H1 (cell line): ENCODE results near the gene GPSM1. TPM values are rescaled to one million over a fixed set of nuclear protein-coding genes. Genes with fewer than 3 reads are reported as not detected.

Source experiments
- CTCF ChIA-PET: fragments of 300-600 bp; sonication (Branson Sonifier 250); formaldehyde crosslinking; loops from one replicate; lab custom pipeline; 2021; ENCODE audit not compliant: partially characterized antibody; lab: Charles Lee
- POLR2A ChIA-PET: fragments of 300-600 bp; sonication (Branson Sonifier 250); formaldehyde crosslinking; loops from one replicate; lab custom pipeline; 2021; ENCODE audit warnings: inconsistent platforms; ENCODE audit not compliant: partially characterized antibody; lab: Charles Lee
- DNase-seq, 2 experiments: peaks; one replicate each; pipeline versions ENCODE4 v3.0.0 to v3.0.0-alpha.2; 2010 to 2022; ENCODE audit warnings: low spot score in 2 of 2, low read depth in 1 of 2, mixed read lengths in 1 of 2
- FAIRE-seq: peaks from 2 replicates; lab custom pipeline; 2011; peaks lifted over from hg19 to GRCh38; lab: Jason Lieb, UNC
- H2AFZ ChIP-seq: 2 replicates; pipeline ENCODE4 v1.8.1; 2012; ENCODE audit warnings: low read length, inconsistent platforms
- H2AK5ac ChIP-seq: 2 replicates; pipeline ENCODE4 v1.6.1; 2013; ENCODE audit warnings: low read depth, low read length
- H2BK120ac ChIP-seq: replicated peaks from 2 replicates; pipeline ENCODE3; 2013; ENCODE audit warnings: low read depth, low read length, inconsistent platforms
- H2BK12ac ChIP-seq: 2 replicates; pipeline ENCODE4 v1.6.1; 2013; ENCODE audit warnings: low read depth, low read length
- H2BK15ac ChIP-seq: 2 replicates; pipeline ENCODE4 v1.6.1; 2013; ENCODE audit warnings: low read length
- H2BK20ac ChIP-seq: 2 replicates; pipeline ENCODE4 v1.6.1; 2013; ENCODE audit warnings: low read length
- H2BK5ac ChIP-seq: 2 replicates; pipeline ENCODE4 v1.6.1; 2013; ENCODE audit warnings: low read depth, low read length
- H3K14ac ChIP-seq: 2 replicates; pipeline ENCODE4 v1.6.1; 2013; ENCODE audit warnings: inconsistent platforms; ENCODE audit not compliant: insufficient read length
- H3K18ac ChIP-seq: 2 replicates; pipeline ENCODE4 v1.6.1; 2013; ENCODE audit warnings: low read length; ENCODE audit errors: extremely low read depth
- H3K23ac ChIP-seq: 2 replicates; pipeline ENCODE4 v1.6.1; 2013; ENCODE audit warnings: inconsistent platforms; ENCODE audit not compliant: insufficient read length
- H3K23me2 ChIP-seq: 2 replicates; pipeline ENCODE4 v1.6.1; 2013; ENCODE audit warnings: low read depth, low read length
- H3K27ac ChIP-seq: 2 replicates; pipeline ENCODE4 v1.6.1; 2011; ENCODE audit warnings: low read depth, low read length, inconsistent platforms
- H3K27me3 ChIP-seq, 4 experiments: replicated peaks in 1 of 4; 1 replicate in 1 of 4; 2 replicates in 3 of 4; pipeline versions ENCODE4 v1.6.1 to v1.8.1; 2011 to 2013; ENCODE audit warnings: low read length in 3 of 4, mild to moderate bottlenecking in 3 of 4, inconsistent platforms in 2 of 4, mixed read lengths in 2 of 4, moderate library complexity in 1 of 4; ENCODE audit not compliant: control insufficient read depth in 3 of 4, insufficient read depth in 3 of 4; ENCODE audit errors: extremely low read depth in 1 of 4
- H3K36me3 ChIP-seq, 4 experiments: 2 replicates each; pipeline versions ENCODE4 v1.6.1 to v1.8.1; 2011 to 2013; ENCODE audit warnings: mild to moderate bottlenecking in 4 of 4, low read length in 3 of 4, moderate library complexity in 2 of 4, control low read depth in 1 of 4, inconsistent platforms in 1 of 4; ENCODE audit not compliant: insufficient read depth in 4 of 4, control insufficient read depth in 2 of 4
- H3K4ac ChIP-seq: replicated peaks from 2 replicates; pipeline ENCODE3; 2013; ENCODE audit warnings: low read length, low read depth, mixed read lengths, inconsistent platforms; ENCODE audit not compliant: insufficient read length
- H3K4me1 ChIP-seq, 4 experiments: replicated peaks in 1 of 4; 1 replicate in 1 of 4; 2 replicates in 3 of 4; pipeline versions ENCODE4 v1.6.1 to v1.8.1; 2011 to 2013; ENCODE audit warnings: low read length in 3 of 4, inconsistent platforms in 2 of 4, mixed read lengths in 1 of 4; ENCODE audit not compliant: insufficient read depth in 4 of 4, control insufficient read depth in 3 of 4
- H3K4me2 ChIP-seq, 2 experiments: 2 replicates each; pipeline versions ENCODE4 v1.6.1 to v1.8.1; 2011 to 2013; ENCODE audit warnings: low read depth in 2 of 2, low read length in 2 of 2, control low read depth in 1 of 2, inconsistent platforms in 1 of 2, mild to moderate bottlenecking in 1 of 2; ENCODE audit not compliant: insufficient read depth in 1 of 2
- H3K4me3 ChIP-seq, 4 experiments: fragments of 200-600, 300-600 bp in 1 of 4; sonication (generic), shearing (Covaris generic), sonication (Bioruptor Twin) in 1 of 4; 2 replicates each; pipeline versions ENCODE4 v1.5.1 to v1.8.1; 2011 to 2016; ENCODE audit warnings: low read length in 4 of 4, low read depth in 3 of 4, control low read depth in 2 of 4, inconsistent platforms in 2 of 4, mild to moderate bottlenecking in 2 of 4, mixed read lengths in 1 of 4, moderate library complexity in 1 of 4; ENCODE audit not compliant: insufficient read depth in 2 of 4; ENCODE audit errors: extremely low read depth in 1 of 4
- H3K56ac ChIP-seq: replicated peaks from 2 replicates; pipeline ENCODE3; 2013; ENCODE audit warnings: low read depth, mild to moderate bottlenecking, mixed read lengths, low read length, inconsistent platforms; ENCODE audit not compliant: insufficient read length
- H3K79me1 ChIP-seq: 2 replicates; pipeline ENCODE4 v1.6.1; 2013; ENCODE audit warnings: low read depth, low read length, control low read depth
- H3K79me2 ChIP-seq, 2 experiments: 2 replicates each; pipeline versions ENCODE4 v1.6.1 to v1.8.1; 2012 to 2013; ENCODE audit warnings: low read length in 2 of 2, mild to moderate bottlenecking in 2 of 2, inconsistent platforms in 1 of 2; ENCODE audit not compliant: insufficient read depth in 2 of 2, control insufficient read depth in 1 of 2
- H3K9ac ChIP-seq, 4 experiments: replicated peaks in 1 of 4; 1 replicate in 1 of 4; 2 replicates in 3 of 4; pipeline versions ENCODE4 v1.6.1 to v1.8.1; 2011 to 2013; ENCODE audit warnings: low read depth in 3 of 4, low read length in 3 of 4, control low read depth in 2 of 4, mild to moderate bottlenecking in 2 of 4, moderate library complexity in 2 of 4, inconsistent platforms in 1 of 4; ENCODE audit errors: extremely low read depth in 1 of 4
- H3K9me3 ChIP-seq, 2 experiments: 2 replicates each; pipeline versions ENCODE4 v1.6.1 to v1.8.1; 2012 to 2013; ENCODE audit warnings: mild to moderate bottlenecking in 2 of 2, moderate library complexity in 2 of 2, control low read depth in 1 of 2, inconsistent platforms in 1 of 2, low read depth in 1 of 2, low read length in 1 of 2, mixed read lengths in 1 of 2; ENCODE audit not compliant: insufficient read depth in 2 of 2
- H4K20me1 ChIP-seq, 2 experiments: replicated peaks in 1 of 2; 2 replicates each; pipeline versions ENCODE3 to v1.8.1; 2011 to 2013; ENCODE audit warnings: inconsistent platforms in 2 of 2, low read length in 2 of 2, mild to moderate bottlenecking in 1 of 2; ENCODE audit not compliant: insufficient read depth in 2 of 2, control insufficient read depth in 1 of 2
- H4K5ac ChIP-seq: 2 replicates; pipeline ENCODE4 v1.6.1; 2013; ENCODE audit warnings: low read length, low read depth, mixed read lengths, inconsistent platforms; ENCODE audit not compliant: insufficient read length
- H4K8ac ChIP-seq: 2 replicates; pipeline ENCODE4 v1.8.0; 2013; ENCODE audit warnings: mild to moderate bottlenecking, moderate library complexity, low read length, inconsistent platforms; ENCODE audit not compliant: insufficient read depth; ENCODE audit errors: extremely low read depth
- H4K91ac ChIP-seq: replicated peaks from 2 replicates; pipeline ENCODE3; 2013; ENCODE audit warnings: low read length, mixed read lengths, inconsistent platforms; ENCODE audit not compliant: insufficient read length
- BCL11A ChIP-seq, 2 experiments: IDR thresholded peaks; one replicate each; pipeline ENCODE4 v1.6.1; 2011; ENCODE audit warnings: low read depth in 2 of 2, low read length in 2 of 2, mild to moderate bottlenecking in 2 of 2
- CBX5 ChIP-seq: fragments of 300-800, 300-1000 bp; sonication (generic); IDR thresholded peaks from 2 replicates; pipeline ENCODE4 v1.7.1; 2016; ENCODE audit warnings: antibody characterized with exemption, low read length, low read depth
- CTBP2 ChIP-seq: IDR thresholded peaks from 2 replicates; pipeline ENCODE4 v1.7.0; 2011; ENCODE audit warnings: borderline replicate concordance, mild to moderate bottlenecking, moderate library complexity, mixed read lengths, low read length; ENCODE audit not compliant: insufficient read depth, insufficient read length
- EP300 ChIP-seq, 2 experiments: IDR thresholded peaks; 1 replicate in 1 of 2; 2 replicates in 1 of 2; pipeline ENCODE4 v1.6.1; 2011 to 2012; ENCODE audit warnings: low read depth in 2 of 2, low read length in 2 of 2, mild to moderate bottlenecking in 2 of 2, borderline replicate concordance in 1 of 2, inconsistent platforms in 1 of 2, moderate library complexity in 1 of 2
- NRF1 ChIP-seq: IDR thresholded peaks from 2 replicates; pipeline ENCODE4 v1.6.1; 2011; ENCODE audit warnings: mild to moderate bottlenecking, low read depth, low read length, improper control_type of control experiment
- RBBP5 ChIP-seq: IDR thresholded peaks from 2 replicates; pipeline ENCODE4 v1.7.1; 2012; ENCODE audit warnings: low read depth, mild to moderate bottlenecking, inconsistent platforms, low read length, moderate library complexity, borderline replicate concordance
- SIRT6 ChIP-seq: IDR thresholded peaks from one replicate; pipeline ENCODE4 v1.7.1; 2012; ENCODE audit warnings: low read length, inconsistent platforms
- WGBS, 2 experiments: shearing (Covaris generic) in 1 of 2; methylation state at CpG; one replicate each; pipeline versions ENCODE4 v1.1.6 to v1.1.7; 2013 to 2015; ENCODE audit warnings: low lambda C conversion rate in 2 of 2, mixed read lengths in 2 of 2, inconsistent platforms in 1 of 2, low coverage in 1 of 2, missing lambda C conversion rate in 1 of 2; ENCODE audit not compliant: insufficient replicate concordance in 2 of 2, insufficient coverage in 1 of 2, insufficient read length in 1 of 2; ENCODE audit errors: extremely low coverage in 1 of 2, missing lambda C conversion rate in 1 of 2; 5-methylcytosine and 5-hydroxymethylcytosine counted together
- polyA plus RNA-seq, 7 experiments: library from polyadenylated mRNA; depleted of rRNA in 3 of 7; stranded (reverse) in 5 of 7; unstranded in 2 of 7; fragments of >200 nt in 5 of 7; fragments of 200-250 nt in 2 of 7; gene quantifications; 1 replicate in 5 of 7; 2 replicates in 1 of 7; 4 replicates in 1 of 7; pipeline versions ENCODE4 v1.2.1 to v1.2.3, GENCODE V29; 2011 to 2013; ENCODE audit warnings: missing spikeins in 2 of 7, mixed read lengths in 2 of 7
- total RNA-seq: library from RNA; stranded (reverse); fragmentation: NEBNext Ultra II Directional; extraction: Animal tissue kit (Norgen Biotek cat#: 25700); gene quantifications from 2 replicates; pipeline ENCODE4 v1.2.1, GENCODE V29; 2021
- TF ChIP-seq, protein P1 (sequence below), 3 experiments: IDR thresholded peaks; 1 replicate in 2 of 3; 2 replicates in 1 of 3; pipeline versions ENCODE4 v1.5.1 to v1.6.1; 2011; ENCODE audit warnings: low read length in 3 of 3, mild to moderate bottlenecking in 3 of 3, inconsistent platforms in 2 of 3, low read depth in 1 of 3, moderate library complexity in 1 of 3; ENCODE audit not compliant: insufficient read depth in 1 of 3; ENCODE audit errors: control extremely low read depth in 1 of 3
- TF ChIP-seq, protein P2 (sequence below): IDR thresholded peaks from 2 replicates; pipeline ENCODE4 v1.6.1; 2012; ENCODE audit warnings: inconsistent platforms

Gene GPSM1
- total and polyA plus RNA-seq, 2 of the 8 experiments (the other 6 are each of a cell fraction or from before 2014, with no cell fraction given), result 12.8 to 18.0 TPM

DNA sequence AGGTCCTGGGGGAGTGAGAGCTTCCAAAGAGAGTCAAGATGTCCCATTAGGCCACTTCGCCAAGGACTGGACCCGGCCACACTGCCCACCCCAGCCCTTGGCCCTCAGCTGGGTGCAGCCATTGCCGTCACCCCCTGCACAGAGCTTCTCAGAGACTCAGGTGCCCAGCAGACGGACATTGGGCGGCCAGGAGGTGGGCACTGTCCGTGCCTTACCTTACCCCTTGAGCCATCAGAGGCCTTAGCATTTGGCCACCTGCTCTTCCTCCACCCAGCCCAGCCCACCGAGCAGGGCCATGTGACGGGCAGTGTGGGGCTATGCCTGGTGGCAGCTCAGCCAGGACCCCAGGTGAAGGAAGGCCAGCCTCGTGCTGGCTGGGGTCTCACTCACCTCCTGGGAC, 39.5 kb downstream of the GPSM1 start:
- CTCF ChIA-PET, result interaction anchor here (0.7 to 7.1 kb wide), 14 partner anchors 8 to 251 kb away, joined by 3 to 80 read pairs (median 3); no protein-coding TSS in a partner anchor
- no peak overlapping the region for H2BK120ac ChIP-seq
- H3K14ac ChIP-seq, result no peak overlapping the region
- no peak overlapping the region for H2BK5ac ChIP-seq
- H3K56ac ChIP-seq, result no peak overlapping the region
- no peak overlapping the region for H2BK20ac ChIP-seq
- no peak overlapping the region for H2BK15ac ChIP-seq
- no peaks in the 10 kb centered on the region; the same call in 1 of the 2 replicates for H3K23me2 ChIP-seq
- H3K36me3 ChIP-seq, result peaks cover 0 to 2% (median 0%) of the 10 kb centered on the region in 4 experiments; a peak in 1 of 8 replicates
- H3K4me1 ChIP-seq, result peaks cover 0 to 8% (median under 1%) of the 10 kb centered on the region in 4 experiments; a peak in 3 of 7 replicates
- H4K5ac ChIP-seq, result no peak overlapping the region
- H3K79me2 ChIP-seq, result no peaks in the 10 kb centered on the region
- H3K4me2 ChIP-seq, result no peak overlapping the region
- H2AFZ ChIP-seq, result no peak overlapping the region
- H3K27ac ChIP-seq, result no peak overlapping the region
- H3K18ac ChIP-seq, result no peak overlapping the region
- H3K4me3 ChIP-seq, result no peak overlapping the region
- H3K79me1 ChIP-seq, result peaks cover 3% of the 10 kb centered on the region
- DNase-seq, result no peak
- no peak for FAIRE-seq
- 90% methylated on average over 9 of the region's 9 CpGs; no CpG with 5 or more reads in 1 of the 2 experiments for WGBS, 2 experiments
- H2BK12ac ChIP-seq, result no peak overlapping the region
- H4K20me1 ChIP-seq, result peaks cover 0 to 7% of the 10 kb centered on the region in 2 experiments
- no peak overlapping the region for H3K23ac ChIP-seq
- H4K8ac ChIP-seq, result no peak overlapping the region; the same call in 1 of the 2 replicates
- POLR2A ChIA-PET, result interaction anchor here (0.6 to 15.8 kb wide), 11 partner anchors 9 to 562 kb away, joined by 3 to 137 read pairs (median 4); partner anchors contain the start of genes CARD9 and SNAPC4
- no peak overlapping the region for H3K9ac ChIP-seq
- H2AK5ac ChIP-seq, result no peak overlapping the region
- H3K27me3 ChIP-seq, result peaks cover 0 to 2% (median 0%) of the 10 kb centered on the region in 4 experiments; a peak in 2 of 7 replicates
- H3K9me3 ChIP-seq, result peaks cover 0 to 3% of the 10 kb centered on the region in 2 experiments; a peak in 1 of 4 replicates
- no peak overlapping the region for H4K91ac ChIP-seq
- H3K4ac ChIP-seq, result no peak overlapping the region
- TF ChIP-seq RBBP5 (no peak), CBX5 (no peak), BCL11A (IDR thresholded peaks at IDR 0.05; ENCODE audit: low read depth in 2 of 2, low read length in 2 of 2) (no peak), SIRT6 (no peak), NRF1 (no peak), EP300 (IDR thresholded peaks at IDR 0.05; ENCODE audit: borderline replicate concordance in 1 of 2, low read depth in 2 of 2, low read length in 2 of 2) (no peak), CTBP2 (no peak)
- TF ChIP-seq, protein P1, sequence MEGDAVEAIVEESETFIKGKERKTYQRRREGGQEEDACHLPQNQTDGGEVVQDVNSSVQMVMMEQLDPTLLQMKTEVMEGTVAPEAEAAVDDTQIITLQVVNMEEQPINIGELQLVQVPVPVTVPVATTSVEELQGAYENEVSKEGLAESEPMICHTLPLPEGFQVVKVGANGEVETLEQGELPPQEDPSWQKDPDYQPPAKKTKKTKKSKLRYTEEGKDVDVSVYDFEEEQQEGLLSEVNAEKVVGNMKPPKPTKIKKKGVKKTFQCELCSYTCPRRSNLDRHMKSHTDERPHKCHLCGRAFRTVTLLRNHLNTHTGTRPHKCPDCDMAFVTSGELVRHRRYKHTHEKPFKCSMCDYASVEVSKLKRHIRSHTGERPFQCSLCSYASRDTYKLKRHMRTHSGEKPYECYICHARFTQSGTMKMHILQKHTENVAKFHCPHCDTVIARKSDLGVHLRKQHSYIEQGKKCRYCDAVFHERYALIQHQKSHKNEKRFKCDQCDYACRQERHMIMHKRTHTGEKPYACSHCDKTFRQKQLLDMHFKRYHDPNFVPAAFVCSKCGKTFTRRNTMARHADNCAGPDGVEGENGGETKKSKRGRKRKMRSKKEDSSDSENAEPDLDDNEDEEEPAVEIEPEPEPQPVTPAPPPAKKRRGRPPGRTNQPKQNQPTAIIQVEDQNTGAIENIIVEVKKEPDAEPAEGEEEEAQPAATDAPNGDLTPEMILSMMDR (IDR thresholded peaks at IDR 0.05; ENCODE audit: control extremely low read depth in 1 of 3, insufficient read depth in 1 of 3, low read depth in 1 of 3, low read length in 3 of 3), result no peak
- TF ChIP-seq, protein P2, sequence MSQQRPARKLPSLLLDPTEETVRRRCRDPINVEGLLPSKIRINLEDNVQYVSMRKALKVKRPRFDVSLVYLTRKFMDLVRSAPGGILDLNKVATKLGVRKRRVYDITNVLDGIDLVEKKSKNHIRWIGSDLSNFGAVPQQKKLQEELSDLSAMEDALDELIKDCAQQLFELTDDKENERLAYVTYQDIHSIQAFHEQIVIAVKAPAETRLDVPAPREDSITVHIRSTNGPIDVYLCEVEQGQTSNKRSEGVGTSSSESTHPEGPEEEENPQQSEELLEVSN, result no peak
